ENCODE results near the gene AGAP1.
A peak's percentile ranks its signal among the peaks of the same experiment; 100 is the strongest.
"Not testable (repeated sequence)": the region's sequence is repeated elsewhere in the genome, so short reads cannot be mapped to it uniquely, and the experiment has no call there.

The AGAP1 gene

GRCh38 chr2:235747786-235748091 is 253.9 kb downstream of the AGAP1 start:
- DNase-seq = no peak

- no peak for DNase-seq
These were observed 255.4 kb downstream of the AGAP1 start for GRCh38 chr2:235749121-235749770.

DNA sequence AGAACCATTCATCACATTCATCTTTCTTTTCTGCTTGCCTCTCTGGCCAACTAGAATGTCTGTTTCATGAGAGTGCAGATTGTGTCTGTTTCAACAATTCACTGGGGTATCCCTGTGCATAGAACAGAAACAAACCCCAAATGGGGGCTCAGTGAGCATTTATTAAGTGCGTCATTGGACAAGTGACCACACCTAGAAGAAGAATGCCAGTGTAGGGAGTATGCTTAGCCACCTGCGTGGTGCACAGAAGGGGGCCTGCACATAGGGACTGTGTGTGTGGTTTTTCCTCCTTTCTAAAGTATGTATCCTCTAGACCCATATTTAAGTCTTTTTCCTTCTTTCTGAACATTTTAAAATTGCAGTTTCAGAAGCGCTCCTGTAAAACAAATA is 255.9 kb downstream of the AGAP1 start:
- DNase-seq = no peak

DNA sequence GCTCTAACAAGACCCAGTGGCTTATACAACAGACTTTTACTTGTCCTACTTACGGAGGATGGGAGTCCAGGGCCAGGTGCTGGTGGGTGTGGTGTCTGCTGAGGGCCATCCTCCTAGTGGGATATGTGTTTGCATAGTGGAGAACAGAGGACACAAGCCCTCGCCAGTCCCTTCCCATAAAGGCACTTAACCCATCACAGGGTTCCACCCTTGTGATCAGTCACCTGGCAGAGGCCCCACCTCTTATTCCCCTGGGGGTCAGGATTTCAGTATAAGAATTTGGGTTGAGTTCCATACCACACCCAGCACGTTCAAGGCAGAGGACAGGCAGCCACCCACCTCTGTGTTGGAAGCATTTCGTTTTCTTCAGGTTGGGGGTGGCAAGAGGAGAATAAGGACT is 259.0 kb downstream of the AGAP1 start:
- no peak for DNase-seq

- DNase-seq = no peak
These were observed 260.7 kb downstream of the AGAP1 start for GRCh38 chr2:235754357-235755207.

DNA sequence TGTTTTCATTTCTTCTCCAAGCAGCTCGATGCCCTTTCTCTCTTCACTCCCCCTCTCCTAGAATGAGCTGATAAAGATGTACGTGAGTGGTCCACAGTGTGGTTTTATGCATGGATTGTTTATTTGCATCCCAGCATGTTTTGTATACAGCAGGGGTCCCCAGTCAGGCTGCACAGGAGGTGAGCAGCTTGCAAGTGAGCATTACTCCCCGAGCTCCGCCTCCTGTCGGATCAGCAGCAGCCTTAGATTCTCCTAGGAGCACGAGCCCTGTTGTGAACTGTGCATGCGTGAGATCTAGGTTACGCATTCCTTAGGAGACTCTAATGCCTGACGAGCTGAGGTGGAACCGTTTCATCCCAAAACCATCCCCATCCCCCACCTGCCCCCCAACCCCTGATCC is 262.6 kb downstream of the AGAP1 start:
- no peak for DNase-seq

DNA sequence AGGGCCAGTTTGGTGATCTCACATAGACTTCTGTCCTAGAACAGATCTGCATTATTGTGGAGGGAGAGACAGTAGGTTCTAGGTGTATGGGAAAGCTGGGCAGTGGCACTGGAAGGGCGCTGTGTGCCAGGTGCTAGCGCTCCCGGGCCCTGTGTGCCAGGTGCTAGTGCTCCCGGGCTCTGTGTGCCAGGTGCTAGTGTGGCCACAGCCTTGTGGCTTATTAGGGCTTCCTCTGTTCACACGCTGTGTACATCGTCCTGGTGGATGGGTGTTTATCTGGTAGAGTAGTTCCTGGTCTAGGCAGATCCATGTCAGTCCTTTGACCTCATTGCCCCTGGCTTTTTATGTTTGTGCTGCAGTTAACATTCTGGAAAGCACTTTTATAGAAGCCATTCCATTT is 263.4 kb downstream of the AGAP1 start:
- no peak for DNase-seq

DNA sequence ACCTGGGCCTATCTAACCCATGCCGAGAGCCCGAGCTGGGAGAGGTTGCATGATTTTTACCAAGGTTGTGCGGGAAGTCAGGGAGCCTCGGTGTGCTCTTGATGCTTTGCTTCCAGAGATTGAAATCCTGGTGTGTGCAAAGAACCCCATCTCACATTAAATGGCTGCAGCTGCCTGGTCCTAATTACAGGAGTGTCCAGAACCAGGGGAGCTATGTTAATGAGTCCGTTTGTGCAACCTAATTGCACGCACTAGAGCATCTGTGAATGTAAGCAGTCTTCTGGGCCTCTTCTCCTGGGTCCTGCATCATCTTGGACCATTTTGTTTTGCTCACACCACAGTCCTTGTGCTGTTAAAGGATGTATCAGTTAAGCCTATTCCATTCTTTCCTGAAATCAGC is 263.8 kb downstream of the AGAP1 start:
- no peak for DNase-seq

GRCh38 chr2:235762832-235763598 is 269.2 kb downstream of the AGAP1 start:
- DNase-seq = no peak

- no peak for DNase-seq
These were observed 270.0 kb downstream of the AGAP1 start for GRCh38 chr2:235763816-235764215.

- DNase-seq = not testable (repeated sequence)
These were observed 270.6 kb downstream of the AGAP1 start for GRCh38 chr2:235764478-235764877.

DNA sequence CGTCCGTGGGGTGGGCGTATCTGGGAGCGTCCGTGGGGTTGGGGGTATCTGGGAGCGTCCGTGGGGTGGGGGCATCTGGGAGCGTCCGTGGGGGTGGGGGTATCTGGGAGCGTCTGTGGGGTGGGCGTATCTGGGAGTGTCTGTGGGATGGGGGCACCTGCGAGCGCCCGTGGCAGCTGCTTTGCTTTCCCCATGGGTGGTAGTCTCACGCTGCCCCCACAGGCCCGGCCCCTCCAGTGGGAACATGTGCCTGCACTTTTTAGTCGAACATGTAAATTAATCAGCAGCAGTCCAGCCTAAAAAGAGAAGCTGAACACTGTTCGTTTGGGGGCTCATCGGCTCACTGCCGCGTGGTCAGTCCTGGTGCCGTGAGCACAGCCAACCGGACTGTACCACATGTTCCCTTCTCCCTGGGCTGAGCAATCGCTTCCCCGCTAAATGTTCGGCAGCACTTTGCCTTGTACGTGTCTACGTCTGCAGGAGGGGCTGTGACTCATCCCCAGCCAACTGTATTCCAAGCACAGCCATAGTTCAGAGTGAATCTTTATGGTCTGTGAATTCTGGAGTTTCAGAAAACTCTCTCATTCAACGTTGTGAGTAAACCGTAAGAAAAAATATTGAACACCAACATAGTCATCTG is 271.5 kb downstream of the AGAP1 start:
- no peak for DNase-seq

DNA sequence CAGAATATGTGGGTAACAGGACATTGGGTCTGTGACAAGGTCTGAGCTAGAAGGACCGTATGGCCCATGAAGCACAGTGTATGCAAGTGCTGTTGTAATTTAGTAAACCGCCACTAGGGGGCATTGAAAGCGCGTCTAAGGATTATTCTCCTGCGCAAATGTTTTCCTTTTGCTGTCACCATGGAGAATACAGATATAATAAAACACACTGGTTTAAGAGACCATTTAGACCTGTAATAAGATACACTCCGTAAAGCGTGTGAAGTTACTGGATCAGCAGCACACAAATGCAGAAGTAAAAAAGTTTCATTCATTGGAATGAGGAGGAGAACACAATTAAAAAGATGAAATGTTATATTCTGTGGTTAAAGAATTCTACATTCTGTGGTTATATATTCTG is 272.4 kb downstream of the AGAP1 start:
- peak; percentile 53 for DNase-seq

GRCh38 chr2:235768606-235769005 is 274.8 kb downstream of the AGAP1 start:
- no peak for DNase-seq

GRCh38 chr2:235769046-235769445 is 275.2 kb downstream of the AGAP1 start:
- DNase-seq = no peak

DNA sequence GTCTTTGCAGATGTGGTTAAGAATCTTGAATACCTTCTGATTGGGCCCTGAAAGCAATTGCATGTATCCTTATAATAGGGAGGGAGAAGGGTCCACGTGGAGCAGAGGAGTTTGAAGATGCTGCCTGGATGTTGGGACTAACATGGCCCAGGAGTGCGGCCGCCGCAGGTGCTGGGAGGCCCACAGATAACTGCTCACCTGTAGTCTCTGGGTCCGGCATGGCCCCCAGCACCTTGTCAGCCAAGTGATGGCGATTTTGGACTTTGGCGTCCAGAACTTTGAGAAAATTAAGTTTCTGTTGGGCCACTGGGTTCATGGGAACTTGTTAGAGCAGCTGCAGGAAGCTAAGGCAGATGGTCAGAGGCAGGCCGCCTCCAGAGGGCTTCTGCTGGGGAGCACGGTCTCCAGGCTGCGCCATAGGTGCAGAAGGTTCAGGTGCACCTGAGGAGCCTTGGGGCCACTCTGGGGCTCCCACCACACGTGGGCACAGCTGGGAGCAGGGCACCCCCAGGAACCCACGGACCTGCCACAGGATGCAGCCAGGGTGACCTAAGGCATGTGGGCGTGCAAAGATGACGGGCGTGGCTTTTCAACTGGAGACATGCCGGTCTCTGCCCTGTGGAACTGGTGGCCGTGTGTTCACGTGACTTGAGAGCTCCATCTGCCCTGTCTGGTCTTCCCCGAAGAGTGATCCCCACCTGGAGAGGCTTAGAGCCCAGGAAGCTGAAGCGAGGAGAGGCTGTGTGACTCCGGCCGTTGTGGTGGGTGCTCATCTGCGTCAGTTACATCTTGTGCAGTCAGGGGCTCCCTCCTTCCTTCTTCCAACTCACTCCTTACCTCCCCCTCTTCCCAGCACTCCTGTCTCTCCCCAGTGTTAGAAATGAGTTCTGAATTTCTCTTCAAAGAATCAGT is 277.3 kb downstream of the AGAP1 start:
- no peak for DNase-seq

DNA sequence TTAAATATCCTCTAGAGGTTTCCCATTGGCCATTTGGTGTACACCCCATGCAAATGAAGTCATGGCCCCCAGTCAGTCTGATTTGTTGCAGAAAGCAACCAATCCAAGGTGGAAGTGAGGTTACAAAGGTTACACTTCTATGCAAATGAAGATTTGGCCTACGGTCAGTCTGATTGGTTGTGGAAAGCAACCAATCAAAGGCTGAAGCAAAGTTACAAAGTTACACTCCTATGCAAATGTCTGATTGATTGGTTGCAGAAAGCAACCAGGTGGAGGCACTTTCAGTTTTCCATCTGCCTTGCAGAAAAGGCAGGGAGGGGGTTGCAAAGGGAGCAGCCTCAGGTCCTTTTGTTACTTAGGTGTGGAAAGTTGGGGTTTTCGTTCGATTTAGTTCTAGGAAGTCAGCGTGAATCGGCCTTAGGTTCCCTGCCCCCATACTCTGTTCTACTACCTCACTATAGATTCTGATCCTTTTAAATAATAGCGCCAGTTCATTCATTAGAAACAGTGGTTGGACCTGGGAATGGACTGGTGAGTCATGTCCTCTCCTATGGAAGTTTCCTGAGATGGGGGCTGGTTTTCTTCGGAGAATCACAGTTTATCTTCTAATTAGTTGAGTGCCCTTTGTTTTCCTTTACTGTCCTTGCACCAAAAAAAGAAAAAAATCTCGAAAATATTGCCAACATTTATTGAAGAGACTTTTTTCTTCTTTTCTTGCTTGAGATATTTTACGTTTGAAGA is 279.5 kb downstream of the AGAP1 start:
- DNase-seq = no peak

DNA sequence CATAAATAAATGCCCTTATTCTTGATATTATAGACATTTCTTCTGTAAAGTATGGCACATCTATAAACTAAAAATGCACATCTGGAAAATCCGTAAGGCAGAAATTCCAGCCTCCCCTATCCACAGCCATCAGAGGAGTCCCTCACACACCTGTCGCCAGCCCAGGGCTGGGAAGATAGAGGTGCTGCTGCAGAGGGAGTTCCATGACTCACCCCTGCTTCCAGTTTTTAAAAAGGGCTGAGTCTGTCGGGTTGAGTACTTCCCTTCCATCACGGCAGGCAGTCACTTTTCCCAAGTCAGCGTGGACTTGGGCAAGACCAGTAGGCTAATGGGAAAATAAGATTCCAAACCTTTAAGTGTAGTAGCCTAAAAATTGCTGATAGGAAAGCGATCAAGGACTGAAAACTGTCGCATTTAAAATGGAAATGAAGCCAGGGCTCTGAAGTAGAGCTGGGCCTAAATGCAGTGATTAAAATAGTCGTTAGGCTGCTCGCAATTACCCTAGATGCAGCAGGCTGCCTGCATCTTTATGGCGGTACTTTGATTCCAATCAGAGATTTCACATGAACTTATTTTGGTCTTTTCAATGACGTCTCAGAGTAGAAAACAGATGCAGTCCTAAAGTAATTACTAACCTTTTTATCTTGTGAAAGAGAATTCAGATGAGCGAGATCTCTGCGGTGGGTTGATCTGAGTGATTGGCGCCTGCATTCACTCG is 280.5 kb downstream of the AGAP1 start:
- no peak for DNase-seq

- no peak for DNase-seq
These were observed 282.7 kb downstream of the AGAP1 start for GRCh38 chr2:235776531-235776930.

- peak; percentile 43 for DNase-seq
These were observed 285.6 kb downstream of the AGAP1 start for GRCh38 chr2:235779444-235779896.

GRCh38 chr2:235780401-235780800 is 286.6 kb downstream of the AGAP1 start:
- DNase-seq = no peak
